Middle frontal gyrus (tissue), 1 donor: ENCODE data around the gene SYTL3.

ENCODE experiments used
- DNase-seq: peaks from one replicate; pipeline ENCODE4 v3.0.0-alpha.2; 2015; ENCODE audit warnings: low spot score; ENCODE audit errors: extremely low spot score

Gene SYTL3

GRCh38 chr6:158812611-158813010 lies 162.8 kb downstream of the SYTL3 start:
- DNase-seq = no peak

GRCh38 chr6:158813032-158813431 lies 163.2 kb downstream of the SYTL3 start:
- DNase-seq = no peak
